ENCODE measurements around the gene ZNF593. TPM values are rescaled to one million over a fixed set of nuclear protein-coding genes. Genes with fewer than 3 reads are reported as not detected.

ZNF593 gene
- polyA plus RNA-seq, 1 of the 3 experiments (the other 2 are of a cell fraction), result 64.8 TPM

DNA sequence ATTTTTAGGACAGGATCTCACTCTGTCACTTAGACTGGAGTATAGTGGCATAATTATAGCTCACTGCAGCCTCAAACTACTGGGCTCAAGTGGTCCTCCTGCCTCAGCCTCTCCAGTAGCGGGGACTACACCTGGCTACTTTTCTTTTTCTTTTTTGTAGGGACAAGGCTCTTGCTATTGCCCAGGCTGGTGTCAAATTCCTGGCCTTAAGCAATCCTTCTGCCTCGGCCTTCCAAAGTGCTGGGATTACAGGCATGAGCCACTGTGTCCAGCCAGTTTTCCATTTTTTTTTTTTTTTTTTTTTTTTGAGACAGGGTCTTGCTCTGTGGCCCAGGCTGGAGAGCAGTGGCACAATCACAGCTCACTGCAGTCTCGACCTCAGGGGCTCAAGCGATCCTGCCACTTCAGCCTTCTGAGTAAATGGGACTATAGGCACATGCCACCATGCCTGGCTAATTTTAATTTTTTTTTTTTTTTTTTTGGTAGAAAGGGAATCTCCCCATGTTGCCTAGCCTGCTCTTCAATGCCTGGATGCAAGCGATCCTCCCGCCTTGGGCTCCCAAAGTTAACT lies 43.7 kb downstream of the ZNF593 start:
- no peak for DNase-seq
- no peaks in the 10 kb centered on the region for H3K4me1 ChIP-seq (ENCODE audit: control insufficient read depth in 1 of 2, insufficient read depth in 2 of 2, low read depth in 1 of 2, low read length in 1 of 2)
- H3K36me3 ChIP-seq (replicated peaks in 1 of 2; ENCODE audit: control insufficient read depth in 1 of 2, insufficient read depth in 2 of 2, low read length in 1 of 2), result no peaks in the 10 kb centered on the region
- no peak overlapping the region for H3K27ac ChIP-seq (ENCODE audit: low read depth in 2 of 2, low read length in 1 of 2)
- ChIA-PET POLR2A (no interaction called here), CTCF (interaction anchor here (0.6 to 2.2 kb wide), 4 partner anchors 17 to 975 kb away, joined by 3 to 10 read pairs (median 4); partner anchors contain the start of gene CEP85)
- H2AFZ ChIP-seq (ENCODE audit: low read depth), result no peak overlapping the region
- H3K79me2 ChIP-seq (ENCODE audit: insufficient read depth), result no peaks in the 10 kb centered on the region
- H4K20me1 ChIP-seq (ENCODE audit: insufficient read depth), result no peaks in the 10 kb centered on the region
- no peaks in the 10 kb centered on the region for H3K9me2 ChIP-seq
- H3K27me3 ChIP-seq (ENCODE audit: insufficient read depth), result no peaks in the 10 kb centered on the region; the same call in 1 of the 2 replicates
- no peak overlapping the region for H3K9ac ChIP-seq
- H3K4me2 ChIP-seq, result no peak overlapping the region
- TF ChIP-seq EP300 (IDR thresholded peaks at IDR 0.05; ENCODE audit: borderline replicate concordance in 1 of 2, low read depth in 1 of 2, low read length in 1 of 2), result no peak
- TF ChIP-seq CHD2 (IDR thresholded peaks at IDR 0.05; ENCODE audit: low read length, partially characterized antibody), result no peak
- TF ChIP-seq TAF1 (IDR thresholded peaks at IDR 0.05; ENCODE audit: borderline replicate concordance, low read depth, low read length), result no peak
- TF ChIP-seq GABPA (IDR thresholded peaks at IDR 0.05; ENCODE audit: low read depth), result no peak
- no peak for TF ChIP-seq FOXM1 (IDR thresholded peaks at IDR 0.05; ENCODE audit: low read depth)
- TF ChIP-seq RCOR1 (IDR thresholded peaks at IDR 0.05; ENCODE audit: low read length), result no peak
- TF ChIP-seq TEAD4 (IDR thresholded peaks at IDR 0.05; ENCODE audit: borderline replicate concordance, insufficient read depth), result no peak
- no peak for TF ChIP-seq SMC3 (IDR thresholded peaks at IDR 0.05; ENCODE audit: low read depth, low read length)
- no peak for TF ChIP-seq RFX5 (IDR thresholded peaks at IDR 0.05; ENCODE audit: low read length)
- TF ChIP-seq RAD21 (IDR thresholded peaks at IDR 0.05; ENCODE audit: low read length), result no peak
- no peak for TF ChIP-seq POLR2AphosphoS5 (IDR thresholded peaks at IDR 0.05; ENCODE audit: low read depth, low read length)
- TF ChIP-seq, protein P1, sequence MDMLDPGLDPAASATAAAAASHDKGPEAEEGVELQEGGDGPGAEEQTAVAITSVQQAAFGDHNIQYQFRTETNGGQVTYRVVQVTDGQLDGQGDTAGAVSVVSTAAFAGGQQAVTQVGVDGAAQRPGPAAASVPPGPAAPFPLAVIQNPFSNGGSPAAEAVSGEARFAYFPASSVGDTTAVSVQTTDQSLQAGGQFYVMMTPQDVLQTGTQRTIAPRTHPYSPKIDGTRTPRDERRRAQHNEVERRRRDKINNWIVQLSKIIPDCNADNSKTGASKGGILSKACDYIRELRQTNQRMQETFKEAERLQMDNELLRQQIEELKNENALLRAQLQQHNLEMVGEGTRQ (IDR thresholded peaks at IDR 0.05; ENCODE audit: borderline replicate concordance, low read depth, low read length), result no peak
- no peak for TF ChIP-seq REST (IDR thresholded peaks at IDR 0.05; ENCODE audit: low read depth, low read length)
- no peak for TF ChIP-seq PBX3 (IDR thresholded peaks at IDR 0.05)
- no peak for TF ChIP-seq FOXJ3 (CRISPR knock-in tag; IDR thresholded peaks at IDR 0.05)
- TF ChIP-seq RXRA (IDR thresholded peaks at IDR 0.05; ENCODE audit: borderline replicate concordance, low read depth), result no peak
- TF ChIP-seq MEF2A (IDR thresholded peaks at IDR 0.05; ENCODE audit: borderline replicate concordance, low read depth), result no peak
- TF ChIP-seq EZH2phosphoT487 (IDR thresholded peaks at IDR 0.05; ENCODE audit: borderline replicate concordance, low read depth), result no peak
- no peak for TF ChIP-seq ZBTB33 (IDR thresholded peaks at IDR 0.05; ENCODE audit: borderline replicate concordance, low read depth)
- 62% methylated on average over 6 of the region's 6 CpGs for WGBS (ENCODE audit: low lambda C conversion rate)
- H3K4me3 ChIP-seq (ENCODE audit: low read depth in 2 of 2, low read length in 1 of 2), result no peak overlapping the region
- no peaks in the 10 kb centered on the region for H3K9me3 ChIP-seq
- no peaks in the 10 kb centered on the region for H3F3A ChIP-seq (replicated peaks; ENCODE audit: insufficient read depth)

Measured in SK-N-SH (cell line).